ENCODE data around the gene VEGFD.

VEGFD gene

GRCh38 chrX:15350329-15350996 is 33.8 kb downstream of the VEGFD start:
- Histone ChIP-seq H4K20me1 (ENCODE audit: insufficient read depth, low read length) (no peaks in the 10 kb centered on the region), H3K27me3 (ENCODE audit: insufficient read depth, low read length) (no peaks in the 10 kb centered on the region), H3K4me1 (ENCODE audit: insufficient read depth, low read length, severe bottlenecking) (no peaks in the 10 kb centered on the region), H3K79me2 (ENCODE audit: insufficient read depth, low read length) (no peaks in the 10 kb centered on the region), H3K9ac (ENCODE audit: low read length) (no peak overlapping the region), H3K4me2 (ENCODE audit: low read length) (no peak overlapping the region), H3F3A (ENCODE audit: insufficient read depth, low read length) (no peaks in the 10 kb centered on the region), H3K36me3 (ENCODE audit: insufficient read depth, low read length) (no peaks in the 10 kb centered on the region), H3K9me3 (ENCODE audit: low read length) (no peaks in the 10 kb centered on the region), H3K4me3 (ENCODE audit: low read depth, low read length, poor library complexity, severe bottlenecking) (no peak overlapping the region), H3K9me2 (ENCODE audit: low read depth, low read length) (no peaks in the 10 kb centered on the region), H3K27ac (ENCODE audit: low read depth, low read length, poor library complexity, severe bottlenecking) (no peak overlapping the region), H2AFZ (ENCODE audit: low read length) (no peak overlapping the region)
- TF ChIP-seq EZH2 (IDR thresholded peaks at IDR 0.05; ENCODE audit: borderline replicate concordance, low read length) (no peak), CTCF (IDR thresholded peaks at IDR 0.05; ENCODE audit: low read length) (no peak)

GRCh38 chrX:15349046-15349445 is 35.2 kb downstream of the VEGFD start:
- no peak overlapping the region for H3K4me3 ChIP-seq (ENCODE audit: low read depth, low read length, poor library complexity, severe bottlenecking)

GRCh38 chrX:15345976-15346375 is 38.2 kb downstream of the VEGFD start:
- Histone ChIP-seq H4K20me1 (ENCODE audit: insufficient read depth, low read length) (no peaks in the 10 kb centered on the region), H3K9me3 (ENCODE audit: low read length) (no peaks in the 10 kb centered on the region), H3K4me1 (ENCODE audit: insufficient read depth, low read length, severe bottlenecking) (no peaks in the 10 kb centered on the region), H3K27me3 (ENCODE audit: insufficient read depth, low read length) (no peaks in the 10 kb centered on the region), H3F3A (ENCODE audit: insufficient read depth, low read length) (no peaks in the 10 kb centered on the region), H2AFZ (ENCODE audit: low read length) (no peak overlapping the region), H3K9ac (ENCODE audit: low read length) (no peak overlapping the region), H3K27ac (ENCODE audit: low read depth, low read length, poor library complexity, severe bottlenecking) (no peak overlapping the region), H3K9me2 (ENCODE audit: low read depth, low read length) (no peaks in the 10 kb centered on the region), H3K36me3 (ENCODE audit: insufficient read depth, low read length) (no peaks in the 10 kb centered on the region), H3K79me2 (ENCODE audit: insufficient read depth, low read length) (no peaks in the 10 kb centered on the region), H3K4me3 (ENCODE audit: low read depth, low read length, poor library complexity, severe bottlenecking) (no peak overlapping the region), H3K4me2 (ENCODE audit: low read length) (no peak overlapping the region)
- TF ChIP-seq CTCF (IDR thresholded peaks at IDR 0.05; ENCODE audit: low read length): no peak
- no peak for TF ChIP-seq EZH2 (IDR thresholded peaks at IDR 0.05; ENCODE audit: borderline replicate concordance, low read length)

More at GRCh38 chrX:15349046-15349445, 35.2 kb downstream of the VEGFD start:
- H3K4me1 ChIP-seq (ENCODE audit: insufficient read depth, low read length, severe bottlenecking): no peaks in the 10 kb centered on the region
- no peak overlapping the region for H3K9ac ChIP-seq (ENCODE audit: low read length)
- H2AFZ ChIP-seq (ENCODE audit: low read length): no peak overlapping the region
- no peaks in the 10 kb centered on the region for H4K20me1 ChIP-seq (ENCODE audit: insufficient read depth, low read length)
- H3F3A ChIP-seq (ENCODE audit: insufficient read depth, low read length): no peaks in the 10 kb centered on the region
- H3K27ac ChIP-seq (ENCODE audit: low read depth, low read length, poor library complexity, severe bottlenecking): no peak overlapping the region
- H3K9me2 ChIP-seq (ENCODE audit: low read depth, low read length): no peaks in the 10 kb centered on the region
- no peaks in the 10 kb centered on the region for H3K9me3 ChIP-seq (ENCODE audit: low read length)
- H3K4me2 ChIP-seq (ENCODE audit: low read length): no peak overlapping the region
- TF ChIP-seq EZH2 (IDR thresholded peaks at IDR 0.05; ENCODE audit: borderline replicate concordance, low read length) (no peak), CTCF (IDR thresholded peaks at IDR 0.05; ENCODE audit: low read length) (peak; percentile 47)
- no peaks in the 10 kb centered on the region for H3K36me3 ChIP-seq (ENCODE audit: insufficient read depth, low read length)
- H3K27me3 ChIP-seq (ENCODE audit: insufficient read depth, low read length): no peaks in the 10 kb centered on the region
- H3K79me2 ChIP-seq (ENCODE audit: insufficient read depth, low read length): no peaks in the 10 kb centered on the region
